Measurements from ENCODE around the gene ROBO4.

Gene ROBO4

GRCh38 chr11:124840666-124841065 lies 57.0 kb downstream of the ROBO4 start:
- DNase-seq (ENCODE audit: low spot score) = no peak

GRCh38 chr11:124839972-124840621 lies 57.6 kb downstream of the ROBO4 start:
- DNase-seq (ENCODE audit: low spot score) = no peak

- no peak for DNase-seq (ENCODE audit: low spot score)
Observed at GRCh38 chr11:124839128-124839971, 58.3 kb downstream of the ROBO4 start.

GRCh38 chr11:124838805-124839127 lies 58.9 kb downstream of the ROBO4 start:
- no peak for DNase-seq (ENCODE audit: low spot score)

GRCh38 chr11:124837491-124837856 lies 60.2 kb downstream of the ROBO4 start:
- no peak for DNase-seq (ENCODE audit: low spot score)

GRCh38 chr11:124835918-124836317 lies 61.7 kb downstream of the ROBO4 start:
- no peak for DNase-seq (ENCODE audit: low spot score)

- no peak for DNase-seq (ENCODE audit: low spot score)
Observed at GRCh38 chr11:124834526-124835180, 63.0 kb downstream of the ROBO4 start.
